ENCODE measurements around the gene ZBTB39.
"Not testable (repeated sequence)": the region's sequence is repeated elsewhere in the genome, so short reads cannot be mapped to it uniquely, and the experiment has no call there.

GRCh38 chr12:57022324-57022723 is 16.0 kb upstream of the ZBTB39 start:
- not testable (repeated sequence) for TF ChIP-seq REST (IDR thresholded peaks at IDR 0.05); GABPA (IDR thresholded peaks at IDR 0.05 in 1 of 2, conservative IDR thresholded peaks at IDR 0.05 in 1 of 2); CTCF (IDR thresholded peaks at IDR 0.05; ENCODE audit: low read depth, low read length, missing input control); MAX (IDR thresholded peaks at IDR 0.05); EGR1 (IDR thresholded peaks at IDR 0.05; ENCODE audit: low read depth in 2 of 2); SP1 (IDR thresholded peaks at IDR 0.05)
